Testis (tissue), 3 donors: Measurements from ENCODE around the gene DLL4. TPM values are rescaled to one million over a fixed set of nuclear protein-coding genes. Genes with fewer than 3 reads are reported as not detected.
A peak's percentile ranks its signal among the peaks of the same experiment; 100 is the strongest.

Source experiments
- DNase-seq: peaks from one replicate; pipeline ENCODE4 v3.0.0-alpha.2; 2019
- H3K27ac ChIP-seq, 2 donors: fragments of 200-600 bp; sonication (generic); one replicate each; pipeline ENCODE4 v1.5.1; 2019
- H3K27me3 ChIP-seq: fragments of 200-600 bp; sonication (generic); one replicate; pipeline ENCODE4 v1.5.1; 2019
- H3K36me3 ChIP-seq: fragments of 200-600 bp; sonication (generic); one replicate; pipeline ENCODE4 v1.5.1; 2017; ENCODE audit warnings: low read depth; ENCODE audit errors: missing control alignments
- H3K4me1 ChIP-seq: fragments of 200-600 bp; sonication (generic); one replicate; pipeline ENCODE4 v1.5.1; 2019
- H3K4me3 ChIP-seq, 2 donors: fragments of 200-600 bp; sonication (generic); one replicate each; pipeline ENCODE4 v1.5.1; 2017 to 2019
- H3K9me3 ChIP-seq: fragments of 200-600 bp; sonication (generic); one replicate; pipeline ENCODE4 v1.5.1; 2017
- POLR2A ChIP-seq: fragments of 450-650 bp; IDR thresholded peaks from one replicate; pipeline ENCODE4 v1.6.1; 2017; ENCODE audit warnings: antibody characterized with exemption, mild to moderate bottlenecking, moderate library complexity
- WGBS, 2 donors: methylation state at CpG; one replicate each; pipeline ENCODE4 v1.1.5; 2018; 5-methylcytosine and 5-hydroxymethylcytosine counted together
- intact Hi-C: fragments of 100-400 bp; cut with DNase I; formaldehyde crosslinking; loops from one replicate; pipeline ENCODE4 v1.15.1; 2023; ENCODE audit warnings: low total_unique reads
- polyA plus RNA-seq: library from polyadenylated mRNA; stranded (reverse); fragments of 350-450 nt; fragmentation: Illumina TruSeq; extraction: RNeasy Lipid Tissue Mini Kit (QIAGEN cat#74804); gene quantifications from one replicate; pipeline ENCODE4 v1.2.3, GENCODE V29; 2014; ENCODE audit warnings: low read depth, low replicate concordance; ENCODE audit not compliant: insufficient read depth
- total RNA-seq, 2 donors: library from RNA; depleted of rRNA; stranded (reverse); fragments of >200 nt; gene quantifications; one replicate each; pipeline ENCODE4 v1.2.3, GENCODE V29; 2016
- TF ChIP-seq, protein P1 (sequence below), 3 experiments: fragments of 450-650 bp in 2 of 3; fragments of 200-600 bp in 1 of 3; sonication (generic) in 1 of 3; IDR thresholded peaks; one replicate each; pipeline ENCODE4 v1.5.1; 2016 to 2019; ENCODE audit warnings: antibody characterized with exemption in 3 of 3, mild to moderate bottlenecking in 2 of 3, moderate library complexity in 1 of 3

DLL4 gene
- total and polyA plus RNA-seq, 3 donors from 2014 or later, result 2.0 to 3.9 (median 3.5) TPM

DNA sequence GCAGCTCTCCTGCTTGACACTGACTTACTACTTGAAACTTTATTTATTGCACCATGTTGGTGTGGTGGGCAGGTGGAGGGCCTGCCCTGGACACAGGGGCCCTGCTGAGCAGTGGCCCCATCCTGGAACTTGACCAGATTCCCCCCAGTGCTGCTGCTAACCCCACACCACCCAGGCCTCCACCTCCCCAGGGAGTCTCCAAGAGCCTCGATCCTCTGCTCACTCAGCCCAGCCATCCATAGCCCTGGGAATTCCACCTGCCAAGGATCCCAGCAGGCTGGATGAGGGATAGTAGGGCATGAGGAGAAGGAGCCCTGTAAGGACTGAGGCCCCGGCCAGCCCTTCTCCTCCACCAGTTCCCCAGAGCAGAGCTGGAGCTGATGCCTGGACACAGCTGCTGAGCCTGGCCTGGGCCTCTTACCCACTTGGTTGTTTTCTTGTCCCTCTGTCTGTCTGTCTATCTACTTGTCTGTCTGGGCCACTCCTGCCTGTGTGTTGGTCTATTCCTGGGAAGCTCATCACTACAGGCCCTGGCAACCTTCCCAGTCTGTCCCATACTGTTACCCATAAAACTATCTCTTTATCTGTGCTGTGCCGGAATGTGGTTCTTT, 26.9 kb downstream of the DLL4 start:
- H3K27ac ChIP-seq, result no peak overlapping the region
- no peaks in the 10 kb centered on the region for H3K9me3 ChIP-seq
- 74 to 81% methylated on average over 2 to 3 of the region's 3 CpGs for WGBS, 2 donors
- peaks cover 8% of the 10 kb centered on the region for H3K4me1 ChIP-seq
- H3K36me3 ChIP-seq, result no peaks in the 10 kb centered on the region
- peak; percentile 45 for DNase-seq
- H3K27me3 ChIP-seq, result no peaks in the 10 kb centered on the region
- TF ChIP-seq POLR2A, result no peak
- TF ChIP-seq, protein P1, sequence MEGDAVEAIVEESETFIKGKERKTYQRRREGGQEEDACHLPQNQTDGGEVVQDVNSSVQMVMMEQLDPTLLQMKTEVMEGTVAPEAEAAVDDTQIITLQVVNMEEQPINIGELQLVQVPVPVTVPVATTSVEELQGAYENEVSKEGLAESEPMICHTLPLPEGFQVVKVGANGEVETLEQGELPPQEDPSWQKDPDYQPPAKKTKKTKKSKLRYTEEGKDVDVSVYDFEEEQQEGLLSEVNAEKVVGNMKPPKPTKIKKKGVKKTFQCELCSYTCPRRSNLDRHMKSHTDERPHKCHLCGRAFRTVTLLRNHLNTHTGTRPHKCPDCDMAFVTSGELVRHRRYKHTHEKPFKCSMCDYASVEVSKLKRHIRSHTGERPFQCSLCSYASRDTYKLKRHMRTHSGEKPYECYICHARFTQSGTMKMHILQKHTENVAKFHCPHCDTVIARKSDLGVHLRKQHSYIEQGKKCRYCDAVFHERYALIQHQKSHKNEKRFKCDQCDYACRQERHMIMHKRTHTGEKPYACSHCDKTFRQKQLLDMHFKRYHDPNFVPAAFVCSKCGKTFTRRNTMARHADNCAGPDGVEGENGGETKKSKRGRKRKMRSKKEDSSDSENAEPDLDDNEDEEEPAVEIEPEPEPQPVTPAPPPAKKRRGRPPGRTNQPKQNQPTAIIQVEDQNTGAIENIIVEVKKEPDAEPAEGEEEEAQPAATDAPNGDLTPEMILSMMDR (IDR thresholded peaks at IDR 0.05), result no peak
- no peak overlapping the region for H3K4me3 ChIP-seq
- intact Hi-C loops, result no loop called here

DNA sequence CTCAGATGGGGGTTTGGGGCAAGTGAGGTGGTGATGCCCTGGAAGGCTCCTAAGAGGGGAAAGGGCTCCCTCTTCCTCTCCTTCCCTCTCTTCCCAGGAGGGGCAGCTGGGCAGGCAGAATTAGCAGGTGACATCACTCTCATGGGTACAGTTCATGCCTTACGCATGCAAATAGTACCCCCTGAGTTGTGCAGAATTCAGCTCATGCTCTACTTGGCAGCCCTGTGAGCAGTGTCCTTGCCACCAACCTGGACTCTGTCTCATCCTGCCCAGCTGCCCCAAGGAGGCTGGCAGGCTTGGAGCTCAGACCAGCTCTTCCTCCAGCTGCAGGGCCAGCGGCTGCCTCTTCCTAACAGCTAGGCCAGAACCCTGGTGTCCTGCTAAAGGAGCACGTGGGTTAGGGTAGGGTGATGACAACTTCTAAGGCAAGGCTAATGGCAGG, 27.4 kb downstream of the DLL4 start:
- H3K4me1 ChIP-seq, result peaks cover 8% of the 10 kb centered on the region
- H3K27ac ChIP-seq, result no peak overlapping the region
- TF ChIP-seq, protein P1 (IDR thresholded peaks at IDR 0.05), result no peak
- TF ChIP-seq POLR2A, result no peak
- no peak for DNase-seq
- intact Hi-C loops, result no loop called here
- H3K4me3 ChIP-seq, result no peak overlapping the region
- no peaks in the 10 kb centered on the region for H3K9me3 ChIP-seq
- WGBS, 2 donors, result 92 to 97% methylated on average over 3 of the region's 3 CpGs
- H3K36me3 ChIP-seq, result no peaks in the 10 kb centered on the region
- no peaks in the 10 kb centered on the region for H3K27me3 ChIP-seq

DNA sequence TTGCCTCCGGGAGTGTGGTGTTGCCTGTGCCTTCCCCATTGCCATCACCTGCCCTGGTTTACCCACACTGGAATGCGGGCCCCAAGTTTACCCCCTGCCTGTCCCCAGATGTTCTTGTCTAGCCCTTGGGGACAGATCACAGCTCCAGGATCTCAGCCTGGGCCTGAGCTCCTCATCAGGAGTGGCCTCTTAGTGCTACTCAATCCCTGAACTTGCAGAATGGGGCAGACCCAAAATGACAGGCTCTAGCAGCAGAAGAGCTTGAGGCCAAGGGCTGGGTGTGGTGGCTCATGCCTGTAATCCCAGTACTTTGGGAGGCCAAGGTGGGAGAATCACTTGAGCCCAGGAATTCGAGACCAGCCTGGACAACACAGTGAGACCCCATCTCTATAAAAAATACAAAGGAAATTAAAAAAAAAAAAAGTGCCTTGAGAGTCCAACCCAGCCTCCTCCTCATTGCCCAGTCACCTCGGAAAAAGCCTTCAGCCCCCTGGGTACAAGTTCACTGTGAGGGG, 28.0 kb downstream of the DLL4 start:
- H3K4me1 ChIP-seq, result peaks cover 8% of the 10 kb centered on the region
- H3K9me3 ChIP-seq, result no peaks in the 10 kb centered on the region
- no peak for TF ChIP-seq POLR2A
- TF ChIP-seq, protein P1 (IDR thresholded peaks at IDR 0.05), result no peak
- H3K27me3 ChIP-seq, result no peaks in the 10 kb centered on the region
- WGBS, 2 donors, result 88 to 89% methylated on average over 3 to 4 of the region's 4 CpGs
- no peak for DNase-seq
- no peaks in the 10 kb centered on the region for H3K36me3 ChIP-seq
- H3K27ac ChIP-seq, result no peak overlapping the region
- intact Hi-C loops, result no loop called here
- H3K4me3 ChIP-seq, result no peak overlapping the region

DNA sequence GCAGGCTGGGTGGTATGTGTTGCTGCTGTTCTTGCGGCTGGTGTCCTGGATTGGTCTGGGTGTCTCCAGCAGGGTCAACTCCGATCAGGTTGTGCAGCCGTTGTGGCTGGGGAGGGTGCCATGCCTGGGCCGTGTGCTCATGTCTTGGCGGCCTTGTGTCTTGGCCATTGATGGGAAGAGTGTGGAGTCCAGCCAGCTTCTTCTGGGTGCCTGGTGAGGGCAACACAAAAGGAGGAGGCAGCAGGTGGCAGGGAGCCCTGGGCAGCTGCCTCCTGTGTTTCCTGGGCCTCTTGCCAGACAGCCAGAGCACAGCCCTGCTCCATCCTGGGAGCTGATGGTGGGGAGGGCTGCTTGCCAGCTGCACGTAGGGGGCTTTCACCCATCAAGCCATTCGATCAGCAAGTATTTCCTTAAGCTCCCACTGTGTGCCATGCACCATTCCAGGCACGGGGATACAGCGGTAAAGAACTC, 28.5 kb downstream of the DLL4 start:
- Histone ChIP-seq H3K27me3 (no peaks in the 10 kb centered on the region), H3K4me1 (peaks cover 8% of the 10 kb centered on the region), H3K36me3 (no peaks in the 10 kb centered on the region), H3K27ac (no peak overlapping the region), H3K4me3 (no peak overlapping the region), H3K9me3 (no peaks in the 10 kb centered on the region)
- DNase-seq, result peak; percentile 74
- WGBS, 2 donors, result 72 to 100% methylated on average over 2 to 9 of the region's 9 CpGs
- intact Hi-C loops, result no loop called here
- TF ChIP-seq POLR2A, result no peak
- TF ChIP-seq, protein P1 (IDR thresholded peaks at IDR 0.05), result no peak

DNA sequence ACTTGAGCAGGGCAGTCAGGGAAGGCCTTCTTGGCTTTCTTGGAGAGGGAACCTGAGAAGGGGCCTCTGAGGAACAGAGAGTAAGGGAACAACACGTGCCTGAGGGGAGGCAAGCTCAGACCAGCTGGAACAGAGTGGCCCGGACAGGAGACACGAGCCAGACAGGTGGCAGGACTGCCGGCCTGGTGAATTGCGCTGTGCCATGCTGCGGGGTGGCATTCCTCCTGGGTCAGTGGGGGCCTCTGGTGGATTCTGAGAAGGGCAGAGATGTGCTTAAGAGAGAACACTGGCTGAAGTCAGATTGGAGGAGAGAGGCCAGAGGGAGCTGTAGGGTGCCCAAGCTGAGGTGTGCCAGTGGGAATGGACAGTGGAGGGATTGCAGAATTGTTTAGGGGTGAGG, 29.0 kb downstream of the DLL4 start:
- WGBS, 2 donors, result 85 to 86% methylated on average over 6 of the region's 6 CpGs
- H3K27me3 ChIP-seq, result no peaks in the 10 kb centered on the region
- H3K4me3 ChIP-seq, result no peak overlapping the region
- no peak overlapping the region for H3K27ac ChIP-seq
- peaks cover 8% of the 10 kb centered on the region for H3K4me1 ChIP-seq
- intact Hi-C loops, result no loop called here
- TF ChIP-seq, protein P1 (IDR thresholded peaks at IDR 0.05), result no peak
- TF ChIP-seq POLR2A, result no peak
- H3K36me3 ChIP-seq, result no peaks in the 10 kb centered on the region
- DNase-seq, result no peak
- no peaks in the 10 kb centered on the region for H3K9me3 ChIP-seq
